ENCODE data around the gene OR14A16. TPM values are rescaled to one million over a fixed set of nuclear protein-coding genes. Genes with fewer than 3 reads are reported as not detected.

The OR14A16 gene
- total RNA-seq, 4 donors from 2014 or later: not detected

GRCh38 chr1:247845693-247846017 lies 21.7 kb upstream of the OR14A16 start:
- intact Hi-C loops (cut with DNase I; ENCODE audit: low total_unique reads): no loop called here
- TF ChIP-seq CTCF (IDR thresholded peaks at IDR 0.05): no peak
- no peak for TF ChIP-seq POLR2A (IDR thresholded peaks at IDR 0.05)
- 81 to 83% methylated on average over 5 of the region's 5 CpGs for WGBS, 2 donors
- H3K4me3 ChIP-seq (ENCODE audit: low read depth, poor library complexity, severe bottlenecking): no peak overlapping the region
- no peak for DNase-seq (ENCODE audit: low spot score in 2 of 2)

- intact Hi-C loops (cut with DNase I; ENCODE audit: low total_unique reads): no loop called here
- 74 to 76% methylated on average over 12 of the region's 12 CpGs for WGBS, 2 donors
- no peak for DNase-seq (ENCODE audit: low spot score in 2 of 2)
- TF ChIP-seq CTCF (IDR thresholded peaks at IDR 0.05) (no peak), POLR2A (IDR thresholded peaks at IDR 0.05) (no peak)
- no peak overlapping the region for H3K4me3 ChIP-seq (ENCODE audit: low read depth, poor library complexity, severe bottlenecking)
Observed at GRCh38 chr1:247845011-247845692, 21.2 kb upstream of the OR14A16 start.

- no peak for TF ChIP-seq CTCF (IDR thresholded peaks at IDR 0.05)
- no peak for TF ChIP-seq POLR2A (IDR thresholded peaks at IDR 0.05)
- intact Hi-C loops (cut with DNase I; ENCODE audit: low total_unique reads): no loop called here
- no peak overlapping the region for H3K4me3 ChIP-seq (ENCODE audit: low read depth, poor library complexity, severe bottlenecking)
- 50 to 67% methylated on average over 2 of the region's 2 CpGs for WGBS, 2 donors
- no peak for DNase-seq (ENCODE audit: low spot score in 2 of 2)
Observed at GRCh38 chr1:247843411-247843810, 19.5 kb upstream of the OR14A16 start.

- 87 to 93% methylated on average over 2 of the region's 2 CpGs for WGBS, 2 donors
Observed at GRCh38 chr1:247841796-247842195, 17.9 kb upstream of the OR14A16 start, which contains the start of gene OR11L1. OR11L1 (minus strand) TSS chr1:247841896; CDS start chr1:247841896, 0 bp downstream.

GRCh38 chr1:247840818-247841217 lies 16.9 kb upstream of the OR14A16 start:
- H3K4me3 ChIP-seq (ENCODE audit: low read depth, poor library complexity, severe bottlenecking): no peak overlapping the region
- no peak for TF ChIP-seq CTCF (IDR thresholded peaks at IDR 0.05)
- TF ChIP-seq POLR2A (IDR thresholded peaks at IDR 0.05): no peak
- intact Hi-C loops (cut with DNase I; ENCODE audit: low total_unique reads): no loop called here
- WGBS, 2 donors: 75 to 87% methylated on average over 2 of the region's 2 CpGs
- DNase-seq (ENCODE audit: low spot score in 2 of 2): no peak

More at GRCh38 chr1:247841796-247842195, 17.9 kb upstream of the OR14A16 start, which contains the start of gene OR11L1:
- TF ChIP-seq CTCF (IDR thresholded peaks at IDR 0.05) (no peak), POLR2A (IDR thresholded peaks at IDR 0.05) (no peak)
- DNase-seq (ENCODE audit: low spot score in 2 of 2): no peak
- intact Hi-C loops (cut with DNase I; ENCODE audit: low total_unique reads): no loop called here
- no peak within 1 kb of the TSS for H3K4me3 ChIP-seq (ENCODE audit: low read depth, poor library complexity, severe bottlenecking)

GRCh38 chr1:247833601-247834000 lies 9.7 kb upstream of the OR14A16 start:
- intact Hi-C loops (cut with DNase I; ENCODE audit: low total_unique reads): no loop called here
- 65 to 66% methylated on average over 6 of the region's 6 CpGs for WGBS, 2 donors
- no peak for DNase-seq (ENCODE audit: low spot score in 2 of 2)
- TF ChIP-seq CTCF (IDR thresholded peaks at IDR 0.05): no peak
- TF ChIP-seq POLR2A (IDR thresholded peaks at IDR 0.05): no peak
- H3K4me3 ChIP-seq (ENCODE audit: low read depth, poor library complexity, severe bottlenecking): no peak overlapping the region
